ENCODE results near the gene LRRC73.
"Not testable (repeated sequence)": the region's sequence is repeated elsewhere in the genome, so short reads cannot be mapped to it uniquely, and the experiment has no call there.

LRRC73 gene

GRCh38 chr6:43509984-43510826 is at the start of gene LRRC73:
TSS of gene LRRC73 (minus strand) at chr6:43510346. CDS start at chr6:43509785, 561 bp downstream.
- peak; percentile 65 for DNase-seq (ENCODE audit: extremely low read depth, low read depth)

GRCh38 chr6:43559328-43559727 is 49.2 kb upstream of the LRRC73 start:
- TF ChIP-seq CTCF (IDR thresholded peaks at IDR 0.05; ENCODE audit: low read depth, low read length): no peak
- DNase-seq (ENCODE audit: extremely low read depth, low read depth): no peak

More at GRCh38 chr6:43509984-43510826, at the start of gene LRRC73:
- no peak for TF ChIP-seq CTCF (IDR thresholded peaks at IDR 0.05; ENCODE audit: low read depth, low read length)

- not testable (repeated sequence) for DNase-seq (ENCODE audit: extremely low read depth, low read depth)
Measured at GRCh38 chr6:43557620-43558019, 47.5 kb upstream of the LRRC73 start.

- TF ChIP-seq CTCF (IDR thresholded peaks at IDR 0.05; ENCODE audit: low read depth, low read length): no peak
- DNase-seq (ENCODE audit: extremely low read depth, low read depth): no peak
Measured at GRCh38 chr6:43547222-43547621, 37.1 kb upstream of the LRRC73 start.

GRCh38 chr6:43544461-43544860 is 34.3 kb upstream of the LRRC73 start:
- DNase-seq (ENCODE audit: extremely low read depth, low read depth): no peak
- TF ChIP-seq CTCF (IDR thresholded peaks at IDR 0.05; ENCODE audit: low read depth, low read length): no peak

DNA sequence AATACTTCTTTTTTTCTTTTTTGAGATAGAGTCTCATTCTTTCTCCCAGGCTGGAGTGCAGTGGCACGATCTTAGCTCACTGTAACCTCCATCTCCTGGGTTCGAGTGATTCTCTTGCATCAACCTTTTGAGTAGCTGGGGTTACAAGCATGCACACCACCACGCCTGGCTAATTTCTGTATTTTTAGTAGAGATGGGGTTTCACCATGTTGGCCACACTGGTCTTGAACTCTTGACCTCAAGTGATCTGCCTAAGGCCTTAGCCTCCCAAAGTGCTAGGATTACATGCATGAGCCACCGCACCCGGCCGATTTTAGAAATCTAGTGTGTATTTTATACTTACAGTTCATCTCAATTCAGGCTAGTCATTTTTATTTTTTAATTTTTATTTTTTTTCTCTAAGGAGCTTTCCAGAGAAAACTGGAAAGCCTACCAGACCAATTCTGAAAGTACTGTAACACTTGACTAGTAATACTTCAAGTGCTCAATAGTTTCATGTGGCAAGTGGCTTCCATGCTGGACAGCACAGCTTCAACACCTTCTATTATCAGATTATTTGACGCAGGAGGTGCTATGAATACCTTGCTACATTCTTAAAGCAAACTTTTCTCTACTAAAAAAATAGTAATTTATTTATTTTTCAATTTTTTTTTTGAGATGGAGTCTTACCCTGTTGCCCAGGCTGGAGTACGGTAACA is 31.8 kb upstream of the LRRC73 start:
- TF ChIP-seq CTCF (IDR thresholded peaks at IDR 0.05; ENCODE audit: low read depth, low read length): no peak
- no peak for DNase-seq (ENCODE audit: extremely low read depth, low read depth)

DNA sequence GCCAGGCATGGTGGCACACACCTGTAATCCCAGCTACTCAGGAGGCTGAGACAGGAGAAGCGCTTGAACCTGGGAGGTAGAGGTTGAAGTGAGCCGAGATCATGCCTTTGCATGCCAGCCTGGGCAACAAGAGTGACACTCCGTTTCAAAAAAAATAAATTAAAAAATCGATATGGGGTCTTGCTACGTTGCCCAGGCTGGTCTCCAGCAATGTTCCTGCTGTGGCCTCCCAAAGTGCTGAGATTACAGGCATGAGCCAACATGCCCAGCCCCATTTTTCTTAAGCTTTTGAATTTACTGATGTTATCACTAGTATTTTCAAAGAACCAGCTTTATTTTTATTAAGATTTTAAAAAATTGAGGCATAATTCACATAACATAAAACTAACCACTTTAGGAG is 30.4 kb upstream of the LRRC73 start:
- no peak for DNase-seq (ENCODE audit: extremely low read depth, low read depth)
- no peak for TF ChIP-seq CTCF (IDR thresholded peaks at IDR 0.05; ENCODE audit: low read depth, low read length)

- DNase-seq (ENCODE audit: extremely low read depth, low read depth): not testable (repeated sequence)
Measured at GRCh38 chr6:43539409-43539808, 29.3 kb upstream of the LRRC73 start.

- not testable (repeated sequence) for DNase-seq (ENCODE audit: extremely low read depth, low read depth)
Measured at GRCh38 chr6:43538986-43539385, 28.8 kb upstream of the LRRC73 start.

All from AG09319 (cell line).